ENCODE data around the gene TTC24.

DNA sequence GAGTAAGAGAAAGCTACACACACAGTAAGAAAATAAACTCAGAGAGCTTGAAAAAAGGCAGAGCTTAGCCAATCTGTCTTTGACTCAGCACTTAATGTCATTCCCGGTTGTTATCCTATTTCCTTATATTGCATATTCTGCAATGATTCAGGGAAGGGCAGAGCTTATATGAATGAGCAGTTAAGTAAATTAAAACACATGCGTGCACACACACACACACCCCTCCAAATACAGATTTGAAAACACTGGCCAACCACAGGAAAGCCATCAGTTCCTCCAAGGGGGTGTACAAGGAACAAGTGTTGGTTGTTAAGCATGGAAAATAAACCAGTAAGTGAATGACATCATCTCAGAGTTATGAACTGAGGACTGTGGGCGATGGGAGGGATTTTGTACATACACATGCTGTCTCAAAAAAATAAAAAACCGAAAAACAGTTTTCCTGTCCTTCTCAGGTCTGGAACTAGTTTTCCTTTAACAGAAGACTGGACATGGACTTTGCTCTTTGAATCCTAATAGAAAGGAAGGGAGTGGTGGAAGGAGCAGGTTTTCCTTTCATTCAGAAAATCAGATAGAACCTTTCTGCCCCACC, 8.2 kb upstream of the TTC24 start:
- TF ChIP-seq, protein P1, sequence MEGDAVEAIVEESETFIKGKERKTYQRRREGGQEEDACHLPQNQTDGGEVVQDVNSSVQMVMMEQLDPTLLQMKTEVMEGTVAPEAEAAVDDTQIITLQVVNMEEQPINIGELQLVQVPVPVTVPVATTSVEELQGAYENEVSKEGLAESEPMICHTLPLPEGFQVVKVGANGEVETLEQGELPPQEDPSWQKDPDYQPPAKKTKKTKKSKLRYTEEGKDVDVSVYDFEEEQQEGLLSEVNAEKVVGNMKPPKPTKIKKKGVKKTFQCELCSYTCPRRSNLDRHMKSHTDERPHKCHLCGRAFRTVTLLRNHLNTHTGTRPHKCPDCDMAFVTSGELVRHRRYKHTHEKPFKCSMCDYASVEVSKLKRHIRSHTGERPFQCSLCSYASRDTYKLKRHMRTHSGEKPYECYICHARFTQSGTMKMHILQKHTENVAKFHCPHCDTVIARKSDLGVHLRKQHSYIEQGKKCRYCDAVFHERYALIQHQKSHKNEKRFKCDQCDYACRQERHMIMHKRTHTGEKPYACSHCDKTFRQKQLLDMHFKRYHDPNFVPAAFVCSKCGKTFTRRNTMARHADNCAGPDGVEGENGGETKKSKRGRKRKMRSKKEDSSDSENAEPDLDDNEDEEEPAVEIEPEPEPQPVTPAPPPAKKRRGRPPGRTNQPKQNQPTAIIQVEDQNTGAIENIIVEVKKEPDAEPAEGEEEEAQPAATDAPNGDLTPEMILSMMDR (IDR thresholded peaks at IDR 0.05) = no peak
- no peak for TF ChIP-seq ZFX (IDR thresholded peaks at IDR 0.05; ENCODE audit: borderline replicate concordance)
